Erythroblast (primary cell): Measurements from ENCODE around the gene DRAP1.

ENCODE experiments used
- GATA1 ChIP-seq: IDR thresholded peaks from 2 replicates; pipeline ENCODE4 v1.6.1; 2011; ENCODE audit warnings: low read depth, mild to moderate bottlenecking, control low read depth, low read length, moderate library complexity
- POLR2A ChIP-seq: IDR thresholded peaks from 2 replicates; pipeline ENCODE4 v1.6.1; 2011; ENCODE audit warnings: mild to moderate bottlenecking, low read length

DNA sequence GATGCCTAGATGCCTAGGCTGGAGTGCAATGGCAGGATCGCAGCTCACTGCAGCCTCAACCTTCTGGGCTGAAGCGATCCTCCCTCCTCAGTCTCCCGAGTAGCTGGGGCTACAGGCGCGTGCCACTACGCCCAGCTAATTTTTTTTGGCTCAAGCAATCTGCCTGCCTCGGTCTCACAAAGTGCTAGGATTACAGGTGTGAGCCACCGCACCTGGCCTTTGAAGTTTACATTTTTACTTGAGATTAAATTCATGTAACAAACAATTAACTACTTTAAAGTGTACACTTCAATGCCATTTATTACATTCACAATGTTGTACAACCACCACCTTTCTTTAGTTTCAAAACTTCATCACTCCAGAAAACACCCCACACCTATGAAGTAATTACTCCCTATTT lies 15.5 kb upstream of the DRAP1 start:
- no peak for TF ChIP-seq POLR2A
- no peak for TF ChIP-seq GATA1
